Retinal pigment epithelial cell (primary cell): ENCODE measurements around the gene MYRIP.

Experiments used
- DNase-seq: peaks from one replicate; pipeline ENCODE4 v3.0.0-alpha.2; 2010; ENCODE audit warnings: low read depth
- H3K4me3 ChIP-seq: 2 replicates; pipeline ENCODE4 v1.5.1; 2011; ENCODE audit warnings: mild to moderate bottlenecking, low read length, control low read depth, moderate library complexity
- TF ChIP-seq, protein P1 (sequence below): conservative IDR thresholded peaks from 2 replicates; pipeline ENCODE4 v1.5.1; 2011; ENCODE audit warnings: low read depth, low read length, control low read depth, inconsistent platforms

MYRIP gene

GRCh38 chr3:39870706-39871105 is 61.3 kb downstream of the MYRIP start:
- DNase-seq: peak; percentile 13
- no peak overlapping the region for H3K4me3 ChIP-seq
- TF ChIP-seq, protein P1, sequence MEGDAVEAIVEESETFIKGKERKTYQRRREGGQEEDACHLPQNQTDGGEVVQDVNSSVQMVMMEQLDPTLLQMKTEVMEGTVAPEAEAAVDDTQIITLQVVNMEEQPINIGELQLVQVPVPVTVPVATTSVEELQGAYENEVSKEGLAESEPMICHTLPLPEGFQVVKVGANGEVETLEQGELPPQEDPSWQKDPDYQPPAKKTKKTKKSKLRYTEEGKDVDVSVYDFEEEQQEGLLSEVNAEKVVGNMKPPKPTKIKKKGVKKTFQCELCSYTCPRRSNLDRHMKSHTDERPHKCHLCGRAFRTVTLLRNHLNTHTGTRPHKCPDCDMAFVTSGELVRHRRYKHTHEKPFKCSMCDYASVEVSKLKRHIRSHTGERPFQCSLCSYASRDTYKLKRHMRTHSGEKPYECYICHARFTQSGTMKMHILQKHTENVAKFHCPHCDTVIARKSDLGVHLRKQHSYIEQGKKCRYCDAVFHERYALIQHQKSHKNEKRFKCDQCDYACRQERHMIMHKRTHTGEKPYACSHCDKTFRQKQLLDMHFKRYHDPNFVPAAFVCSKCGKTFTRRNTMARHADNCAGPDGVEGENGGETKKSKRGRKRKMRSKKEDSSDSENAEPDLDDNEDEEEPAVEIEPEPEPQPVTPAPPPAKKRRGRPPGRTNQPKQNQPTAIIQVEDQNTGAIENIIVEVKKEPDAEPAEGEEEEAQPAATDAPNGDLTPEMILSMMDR: no peak

- DNase-seq: no peak
- TF ChIP-seq, protein P1: no peak
- H3K4me3 ChIP-seq: no peak overlapping the region
These were observed 70.2 kb downstream of the MYRIP start for GRCh38 chr3:39879581-39879980.

GRCh38 chr3:39882111-39882510 is 72.7 kb downstream of the MYRIP start:
- no peak overlapping the region for H3K4me3 ChIP-seq
- TF ChIP-seq, protein P1: no peak
- DNase-seq: no peak

- no peak overlapping the region for H3K4me3 ChIP-seq
- TF ChIP-seq, protein P1: no peak
- DNase-seq: no peak
These were observed 82.7 kb downstream of the MYRIP start for GRCh38 chr3:39892068-39892467.

DNA sequence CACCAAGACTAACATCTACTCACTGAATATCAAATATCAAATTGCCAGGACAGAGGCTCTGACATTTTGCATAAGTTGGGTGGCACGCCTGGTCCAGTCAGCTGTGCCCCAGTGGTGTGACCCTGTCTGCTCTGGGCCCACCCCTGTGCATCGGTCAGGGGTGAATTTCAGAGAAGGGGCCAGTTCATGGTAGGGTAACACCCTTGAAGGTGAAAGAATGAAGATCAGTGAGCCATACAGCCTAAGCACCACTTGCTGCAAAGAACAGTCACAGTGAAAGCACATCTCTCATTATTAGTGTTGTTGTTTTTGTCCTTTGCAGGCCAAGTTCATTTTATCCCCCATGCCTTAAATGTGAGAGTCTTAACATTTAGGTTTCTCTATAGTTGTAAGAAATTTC is 86.8 kb downstream of the MYRIP start:
- no peak for DNase-seq
- TF ChIP-seq, protein P1: no peak
- H3K4me3 ChIP-seq: no peak overlapping the region

DNA sequence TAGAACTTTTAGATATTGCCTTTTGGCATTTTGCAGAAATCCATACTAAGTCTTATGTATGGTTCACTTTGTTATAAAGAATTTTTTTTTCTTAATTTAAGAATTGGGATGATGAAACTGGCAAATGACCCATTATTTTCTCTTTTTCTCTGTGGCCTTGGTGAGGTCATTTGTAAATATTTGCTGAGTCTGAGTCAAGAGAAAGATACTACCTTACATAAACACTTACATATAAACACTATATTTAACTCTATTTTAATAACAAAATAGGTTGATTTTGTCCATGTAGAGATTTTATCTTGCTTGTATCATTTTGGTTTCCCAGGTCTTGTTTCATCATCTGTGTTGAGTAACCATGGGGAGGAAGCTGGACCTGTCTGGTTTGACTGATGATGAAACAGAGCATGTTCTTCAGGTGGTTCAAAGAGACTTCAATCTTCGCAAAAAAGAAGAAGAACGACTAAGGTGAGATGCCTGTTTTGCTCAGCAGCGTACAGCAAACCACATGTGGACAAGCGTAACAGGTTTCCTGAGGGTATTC is 91.1 kb downstream of the MYRIP start:
- DNase-seq: no peak
- TF ChIP-seq, protein P1: no peak
- no peak overlapping the region for H3K4me3 ChIP-seq

- TF ChIP-seq, protein P1: no peak
- DNase-seq: no peak
- no peak overlapping the region for H3K4me3 ChIP-seq
These were observed 93.8 kb downstream of the MYRIP start for GRCh38 chr3:39903253-39903652.
